ENCODE data around the gene KCNQ1OT1. TPM values are rescaled to one million over a fixed set of nuclear protein-coding genes. Genes with fewer than 3 reads are reported as not detected.

KCNQ1OT1 gene
- total and polyA plus RNA-seq, 4 donors = 0.08 to 5.4 (median 1.2) TPM

- intact Hi-C loops (cut with DNase I) = no loop called here
- 84 to 87% methylated on average over 6 of the region's 6 CpGs for WGBS, 2 donors
- Histone ChIP-seq H3K4me1 (ENCODE audit: control insufficient read depth in 1 of 2, insufficient read depth in 2 of 2, low read length in 2 of 2) (no peaks in the 10 kb centered on the region), H3K27ac (ENCODE audit: low read depth in 1 of 2, low read length in 2 of 2) (no peak overlapping the region), H3K4me3 (ENCODE audit: low read length in 2 of 2) (no peak overlapping the region), H3K36me3 (ENCODE audit: control insufficient read depth in 1 of 2, insufficient read depth in 2 of 2, low read length in 1 of 2) (no peaks in the 10 kb centered on the region), H3K27me3 (ENCODE audit: control insufficient read depth in 1 of 2, insufficient read depth in 2 of 2, low read length in 1 of 2) (no peaks in the 10 kb centered on the region), H3K9me3 (ENCODE audit: control insufficient read depth, low read length) (no peaks in the 10 kb centered on the region)
- no peak for ATAC-seq (ENCODE audit: low FRiP score)
- peak; percentile 34 to 55 for DNase-seq
Measured at GRCh38 chr11:2688381-2689231, 11.2 kb downstream of the KCNQ1OT1 start.

DNA sequence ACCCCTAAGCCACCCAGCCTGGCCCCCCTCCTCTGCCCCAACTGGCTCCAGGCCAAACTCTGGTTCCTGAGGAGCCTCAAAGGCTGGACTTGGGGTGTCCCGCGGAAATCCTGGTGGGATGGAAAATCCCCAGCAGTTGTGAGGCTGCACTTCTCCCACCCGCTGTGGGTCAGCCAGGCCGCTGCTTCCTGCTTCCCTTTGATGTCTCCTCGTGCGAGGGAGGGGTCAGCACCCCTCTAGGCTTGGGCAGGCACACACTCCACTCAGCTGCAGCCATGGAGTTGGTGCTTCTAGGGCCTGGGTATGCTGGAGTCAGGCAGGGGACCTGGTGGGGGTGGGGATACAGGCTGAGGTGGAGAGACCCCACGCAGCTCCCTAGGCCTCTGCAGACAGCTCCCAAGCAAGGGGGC is 12.0 kb downstream of the KCNQ1OT1 start:
- ATAC-seq (ENCODE audit: low FRiP score) (no peak), DNase-seq (peak; percentile 35 to 64)
- no peaks in the 10 kb centered on the region for H3K4me1 ChIP-seq (ENCODE audit: control insufficient read depth in 1 of 2, insufficient read depth in 2 of 2, low read length in 2 of 2)
- H3K9me3 ChIP-seq (ENCODE audit: control insufficient read depth, low read length) = no peaks in the 10 kb centered on the region
- no peaks in the 10 kb centered on the region for H3K27me3 ChIP-seq (ENCODE audit: control insufficient read depth in 1 of 2, insufficient read depth in 2 of 2, low read length in 1 of 2)
- H3K27ac ChIP-seq (ENCODE audit: low read depth in 1 of 2, low read length in 2 of 2) = no peak overlapping the region
- intact Hi-C loops (cut with DNase I) = no loop called here
- H3K36me3 ChIP-seq (ENCODE audit: control insufficient read depth in 1 of 2, insufficient read depth in 2 of 2, low read length in 1 of 2) = no peaks in the 10 kb centered on the region
- no peak overlapping the region for H3K4me3 ChIP-seq (ENCODE audit: low read length in 2 of 2)
- WGBS, 2 donors = 74 to 75% methylated on average over 7 of the region's 7 CpGs

GRCh38 chr11:2687223-2687530 is 12.6 kb downstream of the KCNQ1OT1 start:
- H3K27me3 ChIP-seq (ENCODE audit: control insufficient read depth in 1 of 2, insufficient read depth in 2 of 2, low read length in 1 of 2) = no peaks in the 10 kb centered on the region
- H3K4me1 ChIP-seq (ENCODE audit: control insufficient read depth in 1 of 2, insufficient read depth in 2 of 2, low read length in 2 of 2) = no peaks in the 10 kb centered on the region
- H3K27ac ChIP-seq (ENCODE audit: low read depth in 1 of 2, low read length in 2 of 2) = no peak overlapping the region
- WGBS, 2 donors = 84 to 87% methylated on average over 1 of the region's 1 CpG
- DNase-seq (peak in 1 of 2 donors; percentile 22), ATAC-seq (ENCODE audit: low FRiP score) (no peak)
- intact Hi-C loops (cut with DNase I) = no loop called here
- no peaks in the 10 kb centered on the region for H3K36me3 ChIP-seq (ENCODE audit: control insufficient read depth in 1 of 2, insufficient read depth in 2 of 2, low read length in 1 of 2)
- H3K4me3 ChIP-seq (ENCODE audit: low read length in 2 of 2) = no peak overlapping the region
- no peaks in the 10 kb centered on the region for H3K9me3 ChIP-seq (ENCODE audit: control insufficient read depth, low read length)

- no peak for ATAC-seq (ENCODE audit: low FRiP score)
Measured at GRCh38 chr11:2686360-2687222, 13.2 kb downstream of the KCNQ1OT1 start.

GRCh38 chr11:2685566-2686359 is 14.0 kb downstream of the KCNQ1OT1 start:
- no peak for ATAC-seq (ENCODE audit: low FRiP score)
- 91 to 93% methylated on average over 13 of the region's 13 CpGs for WGBS, 2 donors
- H3K36me3 ChIP-seq (ENCODE audit: control insufficient read depth in 1 of 2, insufficient read depth in 2 of 2, low read length in 1 of 2) = no peaks in the 10 kb centered on the region
- H3K9me3 ChIP-seq (ENCODE audit: control insufficient read depth, low read length) = no peaks in the 10 kb centered on the region
- DNase-seq = peak; percentile 32 to 53
- no peak overlapping the region for H3K4me3 ChIP-seq (ENCODE audit: low read length in 2 of 2)
- intact Hi-C loops (cut with DNase I) = no loop called here
- H3K27me3 ChIP-seq (ENCODE audit: control insufficient read depth in 1 of 2, insufficient read depth in 2 of 2, low read length in 1 of 2) = no peaks in the 10 kb centered on the region
- no peak overlapping the region for H3K27ac ChIP-seq (ENCODE audit: low read depth in 1 of 2, low read length in 2 of 2)
- H3K4me1 ChIP-seq (ENCODE audit: control insufficient read depth in 1 of 2, insufficient read depth in 2 of 2, low read length in 2 of 2) = no peaks in the 10 kb centered on the region

More at GRCh38 chr11:2686360-2687222, 13.2 kb downstream of the KCNQ1OT1 start:
- DNase-seq = peak; percentile 25 to 52
- Histone ChIP-seq H3K27ac (ENCODE audit: low read depth in 1 of 2, low read length in 2 of 2) (no peak overlapping the region), H3K27me3 (ENCODE audit: control insufficient read depth in 1 of 2, insufficient read depth in 2 of 2, low read length in 1 of 2) (no peaks in the 10 kb centered on the region), H3K4me1 (ENCODE audit: control insufficient read depth in 1 of 2, insufficient read depth in 2 of 2, low read length in 2 of 2) (no peaks in the 10 kb centered on the region), H3K36me3 (ENCODE audit: control insufficient read depth in 1 of 2, insufficient read depth in 2 of 2, low read length in 1 of 2) (no peaks in the 10 kb centered on the region), H3K4me3 (ENCODE audit: low read length in 2 of 2) (no peak overlapping the region), H3K9me3 (ENCODE audit: control insufficient read depth, low read length) (no peaks in the 10 kb centered on the region)
- intact Hi-C loops (cut with DNase I) = no loop called here
- 81 to 89% methylated on average over 7 of the region's 7 CpGs for WGBS, 2 donors

DNA sequence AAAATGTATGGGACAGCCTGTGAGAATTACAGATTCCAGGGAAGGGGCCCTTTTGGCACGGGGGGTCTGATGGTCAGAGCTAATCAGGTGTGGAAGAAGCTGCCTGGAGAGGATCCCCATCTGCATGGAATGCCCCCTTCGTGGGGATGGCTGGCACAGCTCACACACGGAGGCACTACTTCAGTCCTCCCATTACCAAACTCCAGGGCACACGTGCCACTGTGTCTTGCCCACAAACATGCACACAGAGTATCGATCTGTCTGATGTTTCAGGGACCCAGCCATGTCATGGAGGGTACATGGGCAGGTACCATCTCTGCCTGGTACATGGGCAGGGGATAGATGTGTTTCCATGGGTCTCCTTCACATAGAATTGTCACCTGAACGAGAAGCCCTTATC is 14.7 kb downstream of the KCNQ1OT1 start:
- Histone ChIP-seq H3K27ac (ENCODE audit: low read depth in 1 of 2, low read length in 2 of 2) (no peak overlapping the region), H3K4me3 (ENCODE audit: low read length in 2 of 2) (no peak overlapping the region), H3K9me3 (ENCODE audit: control insufficient read depth, low read length) (no peaks in the 10 kb centered on the region), H3K4me1 (ENCODE audit: control insufficient read depth in 1 of 2, insufficient read depth in 2 of 2, low read length in 2 of 2) (no peaks in the 10 kb centered on the region), H3K27me3 (ENCODE audit: control insufficient read depth in 1 of 2, insufficient read depth in 2 of 2, low read length in 1 of 2) (no peaks in the 10 kb centered on the region), H3K36me3 (ENCODE audit: control insufficient read depth in 1 of 2, insufficient read depth in 2 of 2, low read length in 1 of 2) (no peaks in the 10 kb centered on the region)
- ATAC-seq (ENCODE audit: low FRiP score) (no peak), DNase-seq (peak in 1 of 2 donors; percentile 35)
- intact Hi-C loops (cut with DNase I) = no loop called here
- WGBS, 2 donors = 83 to 87% methylated on average over 6 of the region's 6 CpGs

DNA sequence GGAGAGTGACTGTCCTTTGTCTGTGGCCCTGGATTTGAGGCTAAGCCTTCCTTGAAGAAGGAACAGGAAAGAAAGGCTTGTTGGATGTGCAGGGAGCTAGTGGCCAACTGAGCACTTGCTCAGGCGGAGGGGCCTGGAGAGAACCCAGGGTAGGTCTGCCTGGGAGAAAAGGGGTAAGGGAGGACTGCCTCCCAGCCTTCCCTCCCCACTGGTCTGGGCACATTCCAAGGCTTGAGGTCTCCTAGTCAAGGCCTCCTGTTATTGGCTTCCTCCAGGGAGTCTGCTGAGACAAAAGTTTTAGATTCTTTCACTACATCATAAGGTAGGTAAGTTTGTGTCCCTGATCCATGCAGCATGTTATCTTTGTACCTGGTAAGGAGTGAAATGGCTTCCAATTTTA is 15.2 kb downstream of the KCNQ1OT1 start:
- Histone ChIP-seq H3K36me3 (ENCODE audit: control insufficient read depth in 1 of 2, insufficient read depth in 2 of 2, low read length in 1 of 2) (no peaks in the 10 kb centered on the region), H3K4me3 (ENCODE audit: low read length in 2 of 2) (no peak overlapping the region), H3K27me3 (ENCODE audit: control insufficient read depth in 1 of 2, insufficient read depth in 2 of 2, low read length in 1 of 2) (no peaks in the 10 kb centered on the region), H3K27ac (ENCODE audit: low read depth in 1 of 2, low read length in 2 of 2) (no peak overlapping the region), H3K9me3 (ENCODE audit: control insufficient read depth, low read length) (no peaks in the 10 kb centered on the region), H3K4me1 (ENCODE audit: control insufficient read depth in 1 of 2, insufficient read depth in 2 of 2, low read length in 2 of 2) (no peaks in the 10 kb centered on the region)
- intact Hi-C loops (cut with DNase I) = no loop called here
- ATAC-seq (ENCODE audit: low FRiP score) (no peak), DNase-seq (peak in 1 of 2 donors; percentile 24)
- WGBS, 2 donors = 87 to 92% methylated on average over 1 of the region's 1 CpG

DNA sequence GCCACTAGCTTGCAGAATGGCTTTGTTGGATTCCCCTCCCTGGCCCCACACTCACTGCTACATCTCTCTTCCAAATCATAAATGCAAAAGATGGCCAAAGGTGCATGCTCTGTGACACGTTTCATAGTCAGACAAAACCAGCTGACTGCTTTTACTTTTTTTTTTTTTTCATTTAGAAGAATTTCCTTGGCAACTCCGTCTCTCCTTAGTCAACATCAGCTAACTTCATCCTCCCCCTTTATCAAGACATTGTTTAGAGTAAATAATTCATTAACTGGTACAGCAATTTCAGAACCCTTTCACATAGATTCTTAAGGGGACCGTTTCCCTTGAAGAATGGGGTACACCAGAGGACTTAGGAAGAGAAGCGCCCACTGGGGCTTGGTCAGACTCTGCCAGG is 16.0 kb downstream of the KCNQ1OT1 start:
- no peaks in the 10 kb centered on the region for H3K36me3 ChIP-seq (ENCODE audit: control insufficient read depth in 1 of 2, insufficient read depth in 2 of 2, low read length in 1 of 2)
- H3K9me3 ChIP-seq (ENCODE audit: control insufficient read depth, low read length) = no peaks in the 10 kb centered on the region
- H3K27me3 ChIP-seq (ENCODE audit: control insufficient read depth in 1 of 2, insufficient read depth in 2 of 2, low read length in 1 of 2) = no peaks in the 10 kb centered on the region
- 70 to 71% methylated on average over 4 of the region's 4 CpGs for WGBS, 2 donors
- H3K4me3 ChIP-seq (ENCODE audit: low read length in 2 of 2) = no peak overlapping the region
- no peak for DNase-seq
- no peak for ATAC-seq (ENCODE audit: low FRiP score)
- no peak overlapping the region for H3K27ac ChIP-seq (ENCODE audit: low read depth in 1 of 2, low read length in 2 of 2)
- intact Hi-C loops (cut with DNase I) = no loop called here
- no peaks in the 10 kb centered on the region for H3K4me1 ChIP-seq (ENCODE audit: control insufficient read depth in 1 of 2, insufficient read depth in 2 of 2, low read length in 2 of 2)

Measured in aorta (tissue), 5 donors.